ENCODE data around the gene THSD7A. TPM values are rescaled to one million over a fixed set of nuclear protein-coding genes. Genes with fewer than 3 reads are reported as not detected.

The THSD7A gene
- total RNA-seq, 4 donors from 2014 or later = 11.4 to 24.7 (median 15.2) TPM

DNA sequence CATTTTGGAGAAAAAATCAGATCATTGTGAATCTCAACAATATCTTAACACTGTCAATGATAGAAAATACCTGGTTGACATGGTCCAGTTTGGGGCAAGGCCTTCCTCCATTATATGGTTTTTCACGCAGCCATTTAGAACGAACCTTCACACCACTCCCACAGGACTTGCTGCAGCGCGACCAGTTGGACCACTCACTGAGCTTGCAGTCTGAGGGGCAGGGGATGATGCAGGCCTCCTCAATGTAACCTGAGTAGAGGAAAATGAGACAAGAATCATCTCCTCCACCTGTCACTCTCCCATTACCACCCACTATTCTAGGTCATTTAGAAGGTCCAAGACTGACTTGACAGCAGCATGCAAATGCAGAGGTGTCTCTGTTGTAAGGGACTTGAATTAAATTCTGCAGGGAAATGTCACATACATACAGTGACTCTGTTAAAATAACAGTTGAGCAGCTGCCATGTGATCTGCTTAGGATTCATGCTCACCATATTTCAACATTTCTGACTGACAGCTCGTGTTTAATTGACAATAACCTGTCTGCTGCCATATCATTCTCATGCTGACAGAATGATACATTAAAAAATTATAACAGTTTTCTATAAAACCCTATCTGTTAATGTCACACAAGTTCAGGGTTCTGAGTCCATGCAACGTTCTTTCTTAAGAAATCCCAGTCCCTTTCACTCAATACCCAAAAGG, 403.0 kb downstream of the THSD7A start:
- Histone ChIP-seq H3K4me1 (peaks cover 0 to 6% (median 0%) of the 10 kb centered on the region in 4 donors), H3K27ac (no peak overlapping the region), H3K9me3 (no peaks in the 10 kb centered on the region), H3K4me3 (no peak overlapping the region), H3K36me3 (peaks cover 0 to 2% (median 0%) of the 10 kb centered on the region in 3 donors), H3K27me3 (no peaks in the 10 kb centered on the region)
- DNase-seq (ENCODE audit: low spot score in 2 of 2) = no peak
- WGBS, 2 donors = 94 to 96% methylated on average over 6 of the region's 6 CpGs
- TF ChIP-seq POLR2A (IDR thresholded peaks at IDR 0.05) (no peak), EP300 (IDR thresholded peaks at IDR 0.05) (no peak)
- TF ChIP-seq, protein P1, sequence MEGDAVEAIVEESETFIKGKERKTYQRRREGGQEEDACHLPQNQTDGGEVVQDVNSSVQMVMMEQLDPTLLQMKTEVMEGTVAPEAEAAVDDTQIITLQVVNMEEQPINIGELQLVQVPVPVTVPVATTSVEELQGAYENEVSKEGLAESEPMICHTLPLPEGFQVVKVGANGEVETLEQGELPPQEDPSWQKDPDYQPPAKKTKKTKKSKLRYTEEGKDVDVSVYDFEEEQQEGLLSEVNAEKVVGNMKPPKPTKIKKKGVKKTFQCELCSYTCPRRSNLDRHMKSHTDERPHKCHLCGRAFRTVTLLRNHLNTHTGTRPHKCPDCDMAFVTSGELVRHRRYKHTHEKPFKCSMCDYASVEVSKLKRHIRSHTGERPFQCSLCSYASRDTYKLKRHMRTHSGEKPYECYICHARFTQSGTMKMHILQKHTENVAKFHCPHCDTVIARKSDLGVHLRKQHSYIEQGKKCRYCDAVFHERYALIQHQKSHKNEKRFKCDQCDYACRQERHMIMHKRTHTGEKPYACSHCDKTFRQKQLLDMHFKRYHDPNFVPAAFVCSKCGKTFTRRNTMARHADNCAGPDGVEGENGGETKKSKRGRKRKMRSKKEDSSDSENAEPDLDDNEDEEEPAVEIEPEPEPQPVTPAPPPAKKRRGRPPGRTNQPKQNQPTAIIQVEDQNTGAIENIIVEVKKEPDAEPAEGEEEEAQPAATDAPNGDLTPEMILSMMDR (IDR thresholded peaks at IDR 0.05) = no peak

- H3K4me3 ChIP-seq = no peak overlapping the region
- WGBS, 2 donors = 0% methylated on average over 1 of the region's 1 CpG
- H3K4me1 ChIP-seq = no peaks in the 10 kb centered on the region
- H3K27ac ChIP-seq = no peak overlapping the region
- no peaks in the 10 kb centered on the region for H3K27me3 ChIP-seq
- DNase-seq (ENCODE audit: low spot score in 2 of 2) = peak in 1 of 2 donors; percentile 23
- TF ChIP-seq, protein P1 (IDR thresholded peaks at IDR 0.05) = peak; percentile 48 to 71 (median 67)
- TF ChIP-seq EP300 (IDR thresholded peaks at IDR 0.05) = peak in 1 of 2 donors; percentile 49
- TF ChIP-seq POLR2A (IDR thresholded peaks at IDR 0.05) = no peak
- peaks cover 0 to 8% (median 0%) of the 10 kb centered on the region in 3 donors for H3K36me3 ChIP-seq
- no peaks in the 10 kb centered on the region for H3K9me3 ChIP-seq
These were observed 404.2 kb downstream of the THSD7A start for GRCh38 chr7:11427686-11428273.

DNA sequence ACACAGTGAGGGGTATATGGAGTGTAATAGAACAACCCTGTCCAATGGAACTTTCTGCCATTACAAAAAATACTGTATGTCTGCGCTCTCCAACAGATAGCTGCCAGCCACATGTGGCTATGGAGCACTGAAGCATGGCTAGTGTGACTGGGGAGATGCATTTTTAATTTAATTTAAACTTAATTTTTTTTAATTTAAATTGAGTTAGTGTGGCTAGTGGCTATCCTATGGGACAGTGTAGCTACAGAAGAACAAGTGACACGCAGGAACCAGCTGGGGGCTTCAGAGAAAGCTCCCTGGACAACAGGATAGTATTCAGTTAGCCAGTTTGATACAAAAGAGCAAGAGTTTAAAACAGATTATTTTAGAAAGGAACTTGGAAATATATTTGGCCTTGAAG, 408.0 kb downstream of the THSD7A start:
- no peaks in the 10 kb centered on the region for H3K27me3 ChIP-seq
- H3K4me1 ChIP-seq = no peaks in the 10 kb centered on the region
- no peak overlapping the region for H3K27ac ChIP-seq
- H3K36me3 ChIP-seq = peaks cover 0 to 30% (median 0%) of the 10 kb centered on the region in 3 donors
- 95 to 96% methylated on average over 2 of the region's 2 CpGs for WGBS, 2 donors
- no peak for DNase-seq (ENCODE audit: low spot score in 2 of 2)
- no peak overlapping the region for H3K4me3 ChIP-seq
- no peak for TF ChIP-seq EP300 (IDR thresholded peaks at IDR 0.05)
- peaks cover 0 to 6% (median 0%) of the 10 kb centered on the region in 4 donors for H3K9me3 ChIP-seq

DNA sequence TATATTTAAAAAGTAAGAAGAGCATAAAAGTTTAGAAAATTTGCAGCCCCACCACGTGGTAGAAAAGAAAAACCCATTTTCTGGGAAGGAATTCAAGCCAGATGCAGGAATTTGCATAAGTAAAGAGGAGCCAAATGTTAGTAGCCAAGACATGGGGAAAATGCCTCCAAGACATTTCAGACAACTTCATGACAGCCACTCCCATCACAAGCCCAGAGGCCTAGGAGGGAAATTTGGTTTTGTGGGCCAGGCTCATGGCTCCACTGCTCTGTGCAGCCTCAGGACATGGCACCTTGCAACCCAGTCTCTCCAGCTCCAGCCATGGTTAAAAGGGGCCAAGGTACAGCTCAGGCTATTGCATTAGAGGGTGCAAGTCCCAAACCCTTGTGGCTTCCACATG, 411.9 kb downstream of the THSD7A start:
- no peak for TF ChIP-seq POLR2A (IDR thresholded peaks at IDR 0.05)
- no peak overlapping the region for H3K27ac ChIP-seq
- DNase-seq (ENCODE audit: low spot score in 2 of 2) = no peak
- no peaks in the 10 kb centered on the region for H3K27me3 ChIP-seq
- H3K4me1 ChIP-seq = no peaks in the 10 kb centered on the region
- peaks cover 0 to 31% (median 0%) of the 10 kb centered on the region in 3 donors for H3K36me3 ChIP-seq
- H3K4me3 ChIP-seq = no peak overlapping the region
- 64 to 68% methylated on average over 1 of the region's 1 CpG for WGBS, 2 donors
- H3K9me3 ChIP-seq = peaks cover 0 to 6% (median 0%) of the 10 kb centered on the region in 4 donors

DNA sequence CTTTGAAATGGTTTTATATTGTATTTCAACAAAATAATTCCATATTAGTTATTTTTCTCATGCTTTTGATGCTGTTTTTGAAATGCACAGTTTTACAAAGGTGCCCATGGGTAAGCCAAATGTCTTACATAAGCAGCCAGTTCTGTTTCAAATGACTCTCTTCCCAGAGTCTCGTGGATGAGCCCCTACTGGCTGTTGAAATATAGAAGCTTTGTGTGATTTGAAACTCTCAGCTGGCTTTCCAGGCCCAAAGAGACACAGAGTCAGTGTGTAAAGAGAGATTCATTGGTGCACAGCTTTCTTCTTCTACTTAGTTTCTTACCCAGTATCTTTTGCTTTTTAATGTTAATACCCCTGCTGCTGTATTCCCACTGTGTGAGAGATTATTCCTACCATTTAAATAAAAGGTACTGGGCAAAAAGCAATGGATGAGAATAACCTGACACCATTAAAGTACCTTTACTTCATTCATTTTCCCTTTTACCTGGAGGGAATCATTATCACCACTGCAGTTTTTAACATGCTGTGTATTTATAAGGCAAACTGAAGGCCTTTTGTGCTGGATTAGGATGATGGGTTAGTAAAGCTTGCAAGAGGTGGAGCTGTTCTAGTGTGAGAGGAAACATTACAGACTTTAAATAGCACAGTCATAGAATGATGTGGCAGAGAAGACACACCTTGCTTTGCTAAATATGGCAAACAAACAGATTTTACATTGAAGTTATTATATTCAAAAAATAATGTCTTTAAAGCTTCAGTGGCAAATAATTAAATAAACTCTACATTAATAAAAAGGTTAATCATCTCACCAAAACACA, 415.1 kb downstream of the THSD7A start:
- peaks cover 0 to 12% (median 0%) of the 10 kb centered on the region in 4 donors for H3K9me3 ChIP-seq
- no peak overlapping the region for H3K4me3 ChIP-seq
- H3K4me1 ChIP-seq = no peaks in the 10 kb centered on the region
- DNase-seq (ENCODE audit: low spot score in 2 of 2) = no peak
- H3K27ac ChIP-seq = no peak overlapping the region
- 32 to 37% methylated on average over 1 of the region's 1 CpG for WGBS, 2 donors
- H3K36me3 ChIP-seq = peaks cover 0 to 38% (median 0%) of the 10 kb centered on the region in 3 donors
- no peaks in the 10 kb centered on the region for H3K27me3 ChIP-seq
- TF ChIP-seq EP300 (IDR thresholded peaks at IDR 0.05) (no peak), POLR2A (IDR thresholded peaks at IDR 0.05) (no peak)
- TF ChIP-seq, protein P1 (IDR thresholded peaks at IDR 0.05) = no peak

Measured in tibial nerve (tissue), 4 donors.